Measurements from ENCODE around the gene MAP3K7.

Gene MAP3K7

DNA sequence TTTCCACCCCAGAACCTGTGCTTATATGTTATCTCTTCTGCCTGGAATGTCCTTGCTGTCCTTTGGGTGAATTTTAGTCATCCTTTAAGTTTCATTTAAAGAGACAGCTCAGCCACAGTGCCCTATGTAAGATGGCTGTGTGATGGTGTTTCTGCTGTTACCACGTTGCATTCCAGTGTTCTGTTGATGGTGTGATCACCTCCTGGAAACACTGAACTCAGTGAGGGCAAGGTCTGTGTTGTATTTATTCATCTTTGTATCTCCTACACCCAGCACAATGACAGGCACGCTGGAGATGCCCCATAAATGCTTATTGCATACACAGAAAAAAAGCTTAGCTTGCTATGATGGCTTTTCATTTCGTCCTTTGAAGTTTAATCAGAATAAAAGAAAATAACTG is 102.5 kb downstream of the MAP3K7 start:
- DNase-seq (ENCODE audit: low read depth), result no peak

DNA sequence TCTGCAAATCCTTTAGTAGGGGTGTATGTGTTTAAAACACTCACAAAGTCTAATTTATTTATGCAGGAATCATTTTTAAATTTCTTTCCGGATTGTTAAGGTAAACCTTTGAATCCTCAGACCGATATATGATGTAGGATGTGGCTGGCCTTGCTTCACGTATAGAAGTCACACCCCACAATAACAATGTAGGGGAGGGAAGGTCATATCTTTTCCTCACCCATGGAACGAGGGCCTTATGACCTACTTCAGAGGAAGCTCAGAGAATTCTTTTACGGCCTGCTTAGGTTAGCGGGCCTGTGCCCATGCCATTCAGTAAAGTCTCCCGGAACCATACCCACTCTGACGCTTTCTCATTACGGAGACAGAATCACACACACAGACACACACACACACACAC is 102.9 kb downstream of the MAP3K7 start:
- DNase-seq (ENCODE audit: low read depth), result no peak

DNA sequence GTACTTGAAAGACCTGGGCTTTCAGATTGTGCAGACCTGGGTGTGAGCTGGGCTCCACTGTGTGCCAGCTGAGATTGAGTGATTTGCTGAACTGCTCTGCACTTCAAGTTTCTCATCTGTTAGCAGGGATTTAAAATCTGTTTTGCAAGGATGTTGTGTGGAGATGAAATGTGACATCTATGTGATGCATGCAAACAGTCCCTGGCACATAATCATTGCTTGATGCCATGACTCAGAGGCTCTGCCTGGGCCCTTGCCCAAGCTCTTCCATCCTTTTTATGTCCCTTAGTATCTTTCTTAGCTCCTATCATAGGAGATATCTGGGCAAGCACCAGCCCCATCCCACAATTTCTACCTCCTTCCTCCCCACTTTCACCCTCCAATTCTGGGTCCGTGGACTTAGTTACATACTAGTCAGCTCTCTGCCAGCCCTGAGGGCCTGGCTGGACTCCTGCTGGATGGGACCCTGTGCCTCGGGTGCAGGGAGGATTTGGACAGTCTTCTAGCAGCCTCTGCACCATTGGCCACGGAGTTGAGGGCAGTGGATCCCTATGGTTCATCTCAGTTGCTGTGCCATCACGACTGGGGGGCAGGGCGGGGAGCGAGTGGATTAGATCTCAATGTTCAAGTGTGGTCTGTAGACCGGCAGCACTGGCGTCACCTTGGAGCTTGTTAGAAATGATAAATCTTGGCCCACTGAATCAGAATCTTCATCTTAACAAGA is 103.6 kb downstream of the MAP3K7 start:
- DNase-seq (ENCODE audit: low read depth), result peak; percentile 46

DNA sequence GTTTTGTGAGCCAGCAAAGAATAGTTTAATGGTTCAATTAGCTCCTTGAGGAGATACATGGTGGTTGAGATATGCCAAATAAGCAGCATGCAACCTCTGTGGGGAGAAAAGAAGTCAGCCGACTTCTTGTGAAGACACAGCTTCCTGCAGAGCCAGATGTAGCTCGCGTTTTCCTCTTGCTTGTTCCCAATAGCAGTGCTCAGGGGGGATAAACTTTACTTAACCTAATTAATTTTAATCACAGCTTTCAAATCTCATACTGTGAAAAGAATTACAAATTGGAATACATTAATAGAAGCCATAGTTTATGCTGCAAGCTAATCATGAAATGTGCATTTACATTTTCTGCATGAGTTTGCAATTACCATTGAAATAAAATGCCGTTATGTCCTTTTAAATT is 106.2 kb downstream of the MAP3K7 start:
- DNase-seq (ENCODE audit: low read depth), result no peak

DNA sequence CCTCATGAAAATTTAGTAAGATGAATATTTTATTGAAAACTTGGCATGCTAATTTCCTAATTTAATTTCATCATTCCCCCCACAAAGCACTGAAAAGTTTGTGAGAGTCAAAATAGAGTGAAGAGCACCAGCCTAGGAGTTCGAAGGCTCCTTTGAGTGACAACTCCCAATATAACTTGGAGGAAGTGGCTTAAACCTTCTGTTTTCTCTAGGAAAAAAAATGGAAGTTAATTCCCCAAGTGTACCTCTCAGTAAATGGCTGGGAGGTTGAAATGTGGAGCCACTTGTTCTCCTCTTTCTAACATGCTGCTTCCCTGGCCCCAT is 107.3 kb downstream of the MAP3K7 start:
- no peak for DNase-seq (ENCODE audit: low read depth)

DNA sequence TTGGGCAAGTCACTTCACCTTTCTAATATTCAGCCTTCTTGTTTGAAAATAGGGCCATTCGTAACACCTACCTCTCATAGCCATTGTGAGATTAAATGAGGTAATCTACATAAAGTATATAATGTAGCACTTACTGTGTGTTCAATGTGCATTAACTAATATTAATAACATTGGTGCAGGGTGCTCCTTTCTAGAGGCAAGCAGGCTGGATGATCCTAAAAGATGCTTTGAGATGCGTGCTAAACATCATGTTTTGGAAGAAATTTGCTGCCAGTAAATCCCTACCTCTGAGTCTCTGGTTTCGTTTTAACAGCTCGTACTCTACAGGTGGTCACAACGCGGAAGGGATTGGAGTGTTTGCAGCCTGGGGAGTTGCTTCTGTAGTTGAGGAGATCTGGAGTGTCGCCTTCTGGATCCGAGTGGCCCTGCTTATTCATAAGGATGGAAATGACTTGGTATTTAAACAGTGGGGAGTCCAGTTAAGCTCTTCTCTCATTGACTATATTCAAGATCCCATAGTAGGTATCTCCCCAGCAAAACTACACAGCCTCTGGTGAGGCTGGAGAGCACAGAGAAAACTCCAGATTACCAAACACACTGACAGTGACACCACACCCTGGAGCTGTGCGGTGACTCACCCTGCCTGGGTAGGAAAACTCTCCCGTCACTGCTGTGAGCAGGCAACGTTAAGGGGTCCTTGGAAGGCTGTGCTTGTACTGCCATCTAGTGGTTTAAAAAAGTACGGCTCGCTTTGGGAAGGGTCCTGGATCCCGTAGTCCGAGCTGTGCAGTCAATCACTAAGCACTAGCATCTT is 107.9 kb downstream of the MAP3K7 start:
- peak; percentile 93 for DNase-seq (ENCODE audit: low read depth)

DNA sequence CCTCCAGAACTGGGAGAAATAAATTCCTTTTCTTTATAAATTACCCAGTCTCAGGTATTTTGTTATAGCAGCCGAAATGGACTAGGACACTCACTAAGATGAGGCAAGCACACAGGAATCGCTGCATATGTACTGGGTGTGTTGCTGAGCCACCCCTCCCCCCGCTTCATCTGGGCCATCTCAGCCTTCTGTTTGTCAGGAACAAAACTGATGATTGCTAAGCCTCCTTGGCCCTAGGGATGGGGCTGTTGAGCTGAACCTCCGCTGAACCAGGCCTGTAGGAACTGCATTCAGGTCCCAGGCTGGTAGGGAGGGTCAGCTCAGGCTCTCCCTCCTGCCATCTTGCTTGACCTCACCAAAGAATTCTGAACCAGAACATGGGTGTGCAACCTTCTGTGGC is 108.6 kb downstream of the MAP3K7 start:
- DNase-seq (ENCODE audit: low read depth), result no peak

DNA sequence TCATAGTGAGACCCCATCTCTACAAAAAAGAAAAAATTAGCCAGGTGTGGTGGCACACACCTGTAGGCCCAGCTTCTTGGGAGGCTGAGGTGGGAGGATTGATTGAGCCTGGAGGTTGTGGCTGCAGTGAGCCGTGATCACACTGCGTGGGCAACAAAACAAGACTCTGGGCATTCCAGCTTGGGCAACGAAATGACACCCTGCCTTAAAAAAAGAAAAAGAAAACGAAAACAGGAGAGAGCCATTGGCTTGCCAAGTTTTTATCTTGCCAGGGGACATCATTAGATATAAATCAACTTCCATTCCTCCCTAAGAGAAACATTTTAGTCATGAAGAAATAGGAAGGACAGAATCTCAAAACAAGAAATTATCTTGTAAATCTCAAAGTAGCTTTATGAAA is 109.5 kb downstream of the MAP3K7 start:
- DNase-seq (ENCODE audit: low read depth), result no peak

DNA sequence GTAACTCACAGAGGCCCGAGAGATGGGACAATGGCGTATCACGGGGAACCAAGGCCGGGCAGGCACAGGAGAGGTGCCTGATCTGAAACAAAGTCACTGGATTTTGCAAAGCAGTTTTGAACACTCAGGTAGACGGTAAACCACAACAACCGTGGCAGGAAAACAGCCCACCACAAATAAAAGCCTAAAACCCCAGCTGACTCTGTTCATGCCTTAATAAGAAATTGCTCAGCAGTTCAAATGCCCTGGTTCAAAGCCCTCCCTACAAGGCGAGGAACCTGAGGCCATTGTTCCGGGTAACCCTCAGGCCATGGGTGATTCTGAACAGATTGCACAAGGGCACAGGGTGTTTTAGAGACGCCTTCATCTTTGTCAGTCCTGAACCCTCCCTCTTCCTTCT is 114.2 kb downstream of the MAP3K7 start:
- DNase-seq (ENCODE audit: low read depth), result no peak

DNA sequence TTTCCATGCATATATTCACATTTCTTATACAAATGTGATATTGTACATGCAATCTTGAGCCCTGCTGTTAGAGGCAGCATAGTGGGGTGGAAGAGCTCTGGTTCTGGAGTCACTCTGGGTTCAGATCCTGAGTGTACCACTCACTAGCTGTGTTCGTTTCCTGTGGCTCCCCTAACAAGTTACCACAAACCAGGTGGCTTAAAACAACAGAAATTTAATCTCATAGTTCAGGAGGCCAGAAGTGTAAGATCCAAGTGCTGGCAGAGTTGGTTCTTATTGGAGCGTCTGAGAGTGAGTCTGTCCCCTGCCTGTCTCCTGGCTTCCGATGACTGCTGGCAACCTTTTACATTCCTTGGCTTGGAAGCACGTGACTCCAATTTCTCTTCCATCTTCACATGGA is 115.6 kb downstream of the MAP3K7 start:
- DNase-seq (ENCODE audit: low read depth), result no peak

DNA sequence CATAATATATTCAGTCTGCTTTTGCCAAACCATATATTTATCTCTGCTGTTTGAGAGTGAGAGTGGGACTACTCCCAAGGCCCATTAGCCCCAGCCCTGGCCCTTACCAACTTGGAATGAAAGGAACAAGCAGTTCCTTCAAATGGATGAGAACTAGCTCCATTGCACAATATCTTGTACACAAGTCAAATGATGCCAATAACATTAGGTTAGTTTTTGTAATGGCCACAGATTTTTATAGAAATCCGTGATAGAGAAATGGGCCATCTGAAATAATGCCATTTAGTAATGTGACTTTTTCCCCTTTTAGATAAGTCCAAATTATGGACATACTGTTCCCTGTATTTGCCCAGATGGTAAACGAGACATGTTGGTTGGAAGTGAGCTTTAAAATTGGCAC is 117.0 kb downstream of the MAP3K7 start:
- DNase-seq (ENCODE audit: low read depth), result no peak

DNA sequence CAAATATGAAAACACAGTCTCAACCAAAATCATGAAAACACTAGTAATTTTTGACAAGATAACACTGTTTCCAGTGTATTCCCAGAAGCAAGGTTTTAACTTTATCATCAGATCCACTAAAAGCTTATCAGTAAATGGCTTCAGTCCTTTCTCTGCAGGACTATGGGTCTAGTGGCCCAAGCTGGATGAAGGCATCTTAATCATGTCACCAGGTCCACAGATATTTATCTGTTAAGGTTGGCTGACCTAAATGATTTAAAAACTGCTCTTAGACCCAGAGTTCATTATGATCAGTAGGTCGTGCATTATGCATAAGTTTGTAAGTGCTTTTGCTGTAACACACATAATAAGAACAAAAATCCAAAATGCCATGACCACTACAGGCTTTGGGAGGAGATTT is 118.0 kb downstream of the MAP3K7 start:
- no peak for DNase-seq (ENCODE audit: low read depth)

DNA sequence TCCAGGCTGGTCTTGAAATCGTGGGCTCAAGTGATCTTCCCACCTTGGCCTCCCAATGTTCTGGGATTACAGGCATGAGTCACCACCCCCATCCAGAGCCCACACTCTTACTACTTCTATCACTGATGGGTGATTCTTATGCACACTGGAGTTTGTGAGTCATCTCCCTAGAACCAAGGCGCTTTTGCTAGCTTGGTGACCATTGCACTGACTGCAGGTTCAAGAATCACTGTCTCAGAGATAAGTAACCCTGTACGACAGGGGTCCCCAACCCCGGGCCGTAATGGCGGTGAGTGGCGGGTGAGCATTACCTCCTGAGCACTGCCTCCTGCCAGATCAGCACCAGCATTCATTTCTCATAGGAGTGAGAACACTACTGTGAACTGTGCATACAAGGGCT is 118.8 kb downstream of the MAP3K7 start:
- DNase-seq (ENCODE audit: low read depth), result peak; percentile 14

DNA sequence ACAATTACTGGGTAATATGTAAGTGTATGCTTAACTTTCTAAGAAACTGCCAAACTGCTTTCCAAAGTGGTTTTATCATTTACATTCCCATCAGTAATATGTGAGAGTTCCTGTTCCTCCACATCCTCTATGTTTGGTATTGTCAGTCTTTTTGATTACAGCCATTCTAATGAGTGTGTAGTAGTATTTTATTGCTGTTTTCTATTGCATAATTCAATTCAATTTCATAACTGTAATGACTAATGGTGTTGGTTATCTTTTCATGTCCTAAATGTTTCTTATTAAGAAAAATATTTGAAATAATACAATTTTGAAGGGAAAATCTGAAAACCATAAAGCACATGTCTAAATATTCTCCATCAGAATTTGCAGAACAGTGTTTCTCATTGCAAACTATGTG is 119.3 kb downstream of the MAP3K7 start:
- no peak for DNase-seq (ENCODE audit: low read depth)

DNA sequence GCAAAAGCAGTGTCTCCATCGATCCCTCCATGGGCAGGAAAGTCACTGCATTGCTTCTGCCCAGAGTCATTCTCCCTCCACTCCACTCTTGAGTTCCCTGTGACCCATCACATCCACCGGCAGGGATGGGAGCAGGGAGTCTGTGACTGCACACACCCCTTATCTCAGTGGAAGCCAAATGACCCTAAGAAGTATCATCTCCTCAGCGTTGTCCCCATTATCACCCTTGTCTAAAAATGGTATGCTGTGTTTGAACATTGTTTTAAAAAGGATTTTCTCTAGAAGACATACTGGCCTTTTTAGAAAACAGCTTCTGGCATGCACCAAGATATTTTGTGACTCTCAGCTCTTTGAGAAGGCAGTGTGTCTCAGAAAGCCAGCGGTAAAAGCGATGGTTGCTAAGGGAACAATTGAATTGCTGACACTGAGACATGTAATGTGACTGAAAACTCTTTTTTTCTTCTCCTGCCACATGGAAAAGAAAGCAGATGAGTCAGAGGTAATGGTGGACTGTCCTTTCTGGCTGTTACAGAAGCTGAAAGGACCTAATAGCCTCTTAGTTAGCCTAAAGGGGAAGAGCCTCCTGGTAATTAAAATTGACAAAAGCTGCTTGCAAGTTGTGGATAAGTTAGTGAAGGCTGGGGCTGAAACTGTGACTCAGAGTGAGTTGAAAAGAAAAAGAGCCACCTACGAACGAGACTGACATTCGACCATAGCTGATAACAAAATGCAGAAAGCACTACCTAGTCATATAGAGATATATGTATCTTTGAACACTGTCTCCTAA is 120.5 kb downstream of the MAP3K7 start:
- DNase-seq (ENCODE audit: low read depth), result peak; percentile 42

DNA sequence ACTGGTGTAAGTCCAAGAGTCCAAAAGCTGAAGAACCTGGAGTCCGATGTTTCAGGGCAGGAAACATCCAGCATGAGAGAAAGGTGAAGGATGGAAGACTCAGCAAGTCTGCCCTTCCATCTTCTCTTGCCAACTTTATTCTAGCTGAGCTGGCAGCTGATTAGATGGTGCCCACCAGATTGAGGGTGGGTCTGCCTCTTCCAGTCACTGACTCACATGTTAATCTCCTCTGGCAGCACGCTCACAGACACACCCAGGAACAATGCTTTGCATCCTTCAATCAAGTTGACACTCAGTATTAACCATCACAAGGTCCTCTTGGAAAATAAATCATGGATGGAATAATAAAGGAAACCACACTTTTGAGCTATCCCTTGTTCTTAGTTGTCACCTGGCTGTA is 121.2 kb downstream of the MAP3K7 start:
- no peak for DNase-seq (ENCODE audit: low read depth)

DNA sequence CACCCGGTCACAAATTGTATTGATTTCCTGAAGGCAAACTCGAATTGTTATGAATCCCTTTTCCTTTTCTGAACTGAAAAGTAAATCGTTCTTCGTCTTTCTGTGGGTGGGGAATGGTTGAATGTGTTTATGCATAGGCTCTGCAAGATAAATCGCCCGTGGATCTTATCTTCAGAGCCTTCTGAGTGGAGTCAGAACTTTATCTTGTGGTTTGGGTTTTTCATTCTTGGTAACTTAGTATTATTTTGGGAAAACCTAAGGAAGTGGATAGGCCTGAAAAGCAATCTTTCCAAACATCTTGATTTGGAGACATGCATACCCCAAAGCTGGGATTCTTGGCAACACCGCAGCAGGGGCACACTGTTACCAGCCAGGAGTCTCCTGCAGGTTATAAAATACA is 122.4 kb downstream of the MAP3K7 start:
- no peak for DNase-seq (ENCODE audit: low read depth)

DNA sequence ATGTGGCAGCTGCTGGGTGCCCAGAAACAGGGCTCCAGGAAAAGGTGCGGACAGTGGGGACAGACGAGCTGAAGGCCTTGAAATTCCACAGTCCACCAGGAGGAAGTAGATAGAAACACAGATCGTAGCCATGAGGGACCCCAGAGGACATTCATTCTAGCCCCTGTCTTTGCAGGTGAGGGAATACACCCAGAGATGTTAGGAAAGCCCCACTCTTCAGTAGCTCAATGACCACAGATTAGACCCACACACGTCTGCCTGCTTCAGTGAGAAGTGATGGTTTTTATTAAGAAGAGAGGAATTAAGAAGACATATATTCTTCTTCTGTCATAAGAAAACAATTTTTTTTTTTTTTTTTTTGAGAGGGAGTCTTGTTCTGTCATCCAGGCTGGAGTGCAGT is 123.0 kb downstream of the MAP3K7 start:
- no peak for DNase-seq (ENCODE audit: low read depth)

Data from stromal cell of bone marrow (primary cell).